CD4-positive, alpha-beta T cell treated with Interleukin-1 beta for 1 hour (primary cell): ENCODE results near the gene CREB1.
"Not testable (repeated sequence)": the region's sequence is repeated elsewhere in the genome, so short reads cannot be mapped to it uniquely, and the experiment has no call there.

ENCODE experiments used
- DNase-seq, 2 donors: peaks; one replicate each; pipeline ENCODE4 v3.0.0-alpha.2; 2020 to 2022

The CREB1 gene

GRCh38 chr2:207619764-207620203 is 90.0 kb downstream of the CREB1 start:
- peak; percentile 22 to 29 for DNase-seq

GRCh38 chr2:207621501-207622039 is 91.8 kb downstream of the CREB1 start:
- DNase-seq: no peak

DNA sequence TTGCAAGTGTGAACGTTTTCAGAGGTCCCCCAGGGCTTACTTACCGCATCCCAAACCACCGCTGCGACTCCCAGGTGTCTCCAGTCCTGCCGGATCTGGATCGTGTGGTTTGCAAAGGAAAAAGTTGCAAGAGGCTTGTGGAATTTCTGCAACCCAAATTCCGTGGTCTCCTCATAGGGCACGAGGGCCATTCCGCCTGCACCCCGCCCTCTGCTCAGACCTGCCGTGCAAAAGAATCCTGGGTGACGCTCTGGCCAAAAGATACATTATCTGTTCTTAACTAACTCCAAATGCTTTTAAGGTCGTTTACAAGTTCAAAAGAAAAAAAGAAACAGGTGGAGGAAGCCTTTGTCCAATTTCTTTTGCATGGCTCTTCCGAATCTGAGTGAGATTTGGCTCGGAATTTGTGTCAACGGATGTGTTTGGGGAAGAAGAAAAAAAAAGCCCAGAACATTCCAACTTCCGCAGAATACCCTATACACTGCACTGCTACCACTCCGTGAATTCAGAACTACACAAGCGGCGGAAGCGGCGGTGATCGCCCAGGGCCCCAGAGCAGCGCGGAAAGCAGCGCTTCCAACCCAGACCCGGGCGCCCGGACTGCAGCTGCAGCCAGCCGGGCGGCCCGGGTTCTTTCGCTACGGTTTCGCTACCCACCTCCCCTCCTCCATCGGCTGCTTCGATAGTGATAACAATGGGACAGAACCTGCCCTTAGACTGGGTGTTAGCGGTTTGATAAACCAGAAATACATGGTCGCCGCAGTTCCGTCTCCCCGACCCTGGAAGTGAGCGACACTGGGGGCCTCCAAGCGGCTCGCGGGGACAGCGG is 94.6 kb downstream of the CREB1 start:
- DNase-seq: peak; percentile 68 to 71

DNA sequence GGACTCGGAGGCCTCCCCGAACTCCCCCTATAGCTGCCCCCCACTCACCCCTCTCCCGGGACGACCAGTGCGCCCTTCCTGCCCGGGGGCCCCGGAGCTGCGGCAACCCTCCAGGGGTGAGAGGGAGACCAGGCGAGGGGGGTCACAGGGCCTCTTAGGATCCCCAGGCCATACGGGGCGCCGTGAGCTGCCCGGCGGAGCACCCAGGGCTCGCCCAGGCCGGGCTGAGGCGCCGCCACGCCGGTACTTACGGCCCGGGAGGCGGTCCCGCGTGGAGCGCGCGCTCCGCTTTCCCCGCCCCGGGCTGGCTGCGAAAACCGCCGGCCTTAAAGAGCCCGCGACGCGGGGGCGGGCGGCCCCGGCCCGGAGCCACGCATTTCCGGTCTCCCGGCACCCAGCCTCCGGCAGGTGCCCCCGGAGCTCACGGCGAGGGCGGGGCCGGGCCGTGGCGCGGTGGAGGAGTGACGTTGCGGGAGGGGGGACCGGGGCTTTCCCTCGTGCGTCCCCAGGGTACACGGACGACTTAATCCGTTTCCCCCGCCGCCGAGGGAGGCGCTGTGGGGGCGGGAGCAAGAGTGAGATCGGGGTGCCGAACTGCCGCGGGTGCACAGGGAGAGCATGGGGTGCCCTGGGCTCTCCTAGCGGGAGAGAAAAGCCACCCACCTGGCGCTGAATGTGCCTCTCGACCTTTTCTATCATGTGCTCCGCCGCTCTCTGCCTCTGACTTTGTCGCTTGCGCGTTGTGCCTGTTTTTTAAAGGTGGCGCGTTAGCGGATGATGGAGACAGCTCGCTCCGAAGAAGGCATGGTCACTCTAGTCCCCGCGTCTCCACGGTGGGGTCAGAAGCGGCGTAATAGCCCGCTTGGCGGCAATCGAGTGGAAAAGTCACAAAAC is 95.5 kb downstream of the CREB1 start, which contains the start of gene METTL21A:
METTL21A (minus strand) TSS at position 381 of the 894 bp plus-strand sequence. CDS start 1,019 bp downstream, outside the sequence.
- DNase-seq: peak; percentile 97

GRCh38 chr2:207629553-207629952 is 99.8 kb downstream of the CREB1 start:
- DNase-seq: no peak

DNA sequence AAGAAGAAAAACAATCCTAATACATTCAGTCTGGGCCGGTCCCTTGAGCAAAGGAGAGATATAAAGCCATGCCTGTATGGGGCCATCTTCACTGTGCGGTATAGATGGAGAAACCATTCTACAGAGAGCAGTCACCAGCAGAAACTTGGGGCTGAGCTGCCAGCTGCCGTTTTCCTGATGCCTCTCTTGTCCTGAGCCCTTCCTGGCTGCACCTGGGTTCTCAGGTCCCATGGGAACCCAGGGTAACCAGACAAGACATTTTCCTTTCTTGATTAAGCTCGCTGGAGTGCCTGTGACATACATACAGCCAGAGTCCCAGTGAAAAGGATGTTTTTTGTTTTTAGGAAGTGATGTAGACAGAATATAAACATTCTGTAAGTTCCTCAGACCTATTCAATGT is 100.7 kb downstream of the CREB1 start:
- no peak for DNase-seq

DNA sequence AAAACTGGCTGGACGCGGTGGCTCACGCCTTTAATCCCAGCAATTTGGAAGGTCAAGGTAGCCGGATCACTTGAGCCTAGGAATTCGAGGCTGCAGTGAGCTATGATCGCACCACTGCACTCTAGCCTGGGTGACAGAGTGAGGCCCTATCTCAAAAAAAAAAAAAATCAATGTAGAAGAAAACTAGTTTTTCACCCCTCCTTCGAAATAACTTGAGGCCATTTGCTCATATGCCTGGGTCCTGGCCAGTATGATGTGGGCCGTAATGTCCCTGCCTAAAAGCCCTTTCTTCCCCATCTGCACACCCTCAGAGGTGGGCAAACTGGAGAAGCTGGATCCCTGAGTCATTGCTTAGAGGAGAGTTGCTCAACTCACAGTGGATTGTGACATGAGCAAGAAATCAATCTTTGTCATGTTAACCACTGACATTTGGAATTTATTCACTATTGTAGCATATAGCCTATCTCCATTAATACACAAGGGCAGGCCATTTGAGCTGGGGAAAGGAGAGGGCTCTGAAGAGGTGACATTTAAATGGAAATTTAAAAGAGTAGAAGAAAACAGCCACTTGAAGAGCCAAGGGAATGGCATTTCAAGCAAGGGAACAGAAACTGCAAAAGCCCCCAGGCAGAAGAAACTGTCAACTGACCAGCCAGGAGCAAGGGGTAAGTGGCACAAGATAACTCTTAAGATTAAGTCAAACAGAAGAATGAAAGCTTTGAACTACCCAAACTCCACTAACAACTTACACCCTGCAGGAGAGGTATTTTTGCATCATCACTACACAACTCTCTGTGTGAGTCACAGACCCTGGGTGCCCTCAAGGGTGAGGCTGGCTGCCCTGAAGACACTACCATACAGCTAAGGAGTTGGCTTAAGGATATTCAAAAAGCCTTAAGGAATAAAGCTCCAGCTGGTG is 103.1 kb downstream of the CREB1 start:
- peak in 1 of 2 donors; percentile 52 for DNase-seq

DNA sequence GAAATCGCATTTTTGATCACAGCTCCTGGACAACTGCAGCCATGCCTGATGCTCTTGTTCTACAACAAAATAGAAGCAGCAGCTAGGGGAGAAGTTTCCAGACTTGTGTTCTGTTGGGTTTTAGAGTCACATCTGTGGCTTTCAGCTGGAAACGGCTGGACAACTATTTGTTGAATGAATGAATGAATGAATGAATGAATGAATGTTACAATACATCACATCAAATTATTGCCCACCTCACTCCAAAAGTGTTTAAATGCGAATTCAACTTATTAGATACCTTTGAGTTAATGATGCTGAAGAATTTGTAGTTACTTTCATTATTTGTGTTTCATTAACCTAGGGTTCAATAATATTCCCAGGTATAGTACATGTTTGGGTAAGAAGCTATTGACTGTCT is 103.9 kb downstream of the CREB1 start:
- no peak for DNase-seq

DNA sequence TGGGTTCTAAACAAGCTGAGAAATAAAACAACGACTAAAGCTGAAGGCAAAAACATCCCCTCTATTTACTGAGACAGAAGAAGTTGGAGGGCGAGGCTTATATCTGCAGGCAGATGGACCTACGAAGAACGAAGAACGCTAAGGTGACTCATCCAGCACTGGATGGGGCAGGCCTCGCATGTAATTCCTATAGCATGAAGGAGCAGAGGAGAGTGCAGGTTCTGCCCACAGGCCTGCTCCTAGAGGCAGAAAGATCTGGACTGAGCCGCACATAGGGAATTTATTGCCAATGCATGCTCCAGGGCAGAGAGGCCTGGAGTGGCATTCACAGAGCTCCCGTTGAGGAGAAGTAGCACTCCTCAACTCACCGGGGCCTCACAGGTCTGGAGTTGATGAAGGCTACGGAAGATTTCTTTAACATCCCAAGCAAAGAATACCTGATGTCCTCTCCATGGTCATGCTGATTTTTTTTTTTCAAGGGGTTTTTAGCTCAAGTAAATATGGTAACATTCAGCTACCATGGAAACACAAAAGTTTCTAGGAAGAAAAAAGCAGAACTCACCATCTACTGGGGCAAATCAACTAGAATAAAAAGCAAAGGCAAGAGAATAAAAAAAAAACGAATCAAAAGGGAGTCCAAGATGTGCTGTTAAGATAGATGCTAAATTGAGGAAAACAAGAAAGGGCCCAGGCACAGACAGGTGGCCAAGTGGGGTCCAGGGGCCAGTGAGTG is 105.9 kb downstream of the CREB1 start:
- no peak for DNase-seq

DNA sequence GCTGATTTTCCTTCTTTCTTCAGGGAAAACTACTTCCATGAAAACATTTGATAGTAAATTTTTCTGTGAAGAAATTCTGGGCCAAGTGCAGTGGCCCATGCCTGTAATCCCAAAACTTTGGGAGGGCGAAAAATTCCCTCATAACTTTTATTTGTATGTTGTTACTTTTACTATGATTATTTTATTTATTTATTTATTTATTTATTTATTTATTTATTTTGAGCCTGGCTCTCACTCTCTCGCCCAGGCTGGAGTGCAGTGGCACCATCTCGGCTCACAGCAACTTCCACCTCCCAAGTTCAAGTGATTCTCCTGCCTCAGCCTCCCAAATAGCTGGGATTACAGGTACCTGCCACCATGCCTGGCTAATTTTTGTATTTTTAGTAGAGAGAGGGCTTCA is 109.5 kb downstream of the CREB1 start:
- DNase-seq: not testable (repeated sequence)

- no peak for DNase-seq
These were observed 110.4 kb downstream of the CREB1 start for GRCh38 chr2:207640160-207640559.

DNA sequence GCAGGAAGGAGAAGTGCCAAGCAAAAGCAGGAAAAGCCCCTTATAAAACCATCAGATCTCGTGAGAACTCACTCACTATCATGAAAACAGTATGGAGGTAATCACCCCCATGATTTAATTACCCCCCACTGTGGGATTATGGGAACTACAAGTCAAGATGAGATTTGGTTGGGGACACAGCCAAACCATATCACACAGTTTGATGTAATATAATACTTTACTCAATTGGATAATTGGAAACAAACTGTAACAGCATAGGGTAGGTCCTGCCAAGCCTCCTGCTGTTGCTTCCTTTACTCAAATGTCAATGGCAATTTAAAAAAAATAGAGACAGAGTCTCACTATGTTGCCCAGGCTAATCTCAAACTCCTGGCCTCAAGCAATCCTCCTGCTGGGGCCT is 110.9 kb downstream of the CREB1 start:
- DNase-seq: no peak

GRCh38 chr2:207643892-207644291 is 114.1 kb downstream of the CREB1 start:
- no peak for DNase-seq

DNA sequence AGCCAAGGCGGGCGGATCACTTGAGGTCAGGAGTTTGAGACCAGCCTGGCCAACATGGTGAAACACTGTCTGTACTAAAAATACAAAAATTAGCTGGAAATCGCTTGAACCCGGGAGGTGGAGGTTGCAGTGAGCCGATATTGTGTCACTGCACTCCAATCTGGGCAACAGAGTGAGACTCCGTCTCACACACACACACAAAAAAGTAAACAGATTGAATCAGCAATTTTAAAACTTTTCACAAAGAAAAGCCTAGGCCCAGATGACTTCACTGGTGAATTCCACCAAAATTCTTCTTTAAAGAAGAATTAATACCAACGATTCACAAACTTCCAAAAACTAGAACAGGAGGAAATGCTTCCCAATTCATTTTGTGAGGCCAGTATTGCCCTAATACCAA is 116.8 kb downstream of the CREB1 start:
- DNase-seq: not testable (repeated sequence)
